EL (cell line): ENCODE results near the gene FUNDC1.
"Not testable (repeated sequence)": the region's sequence is repeated elsewhere in the genome, so short reads cannot be mapped to it uniquely, and the experiment has no call there.

Experiments
- DNase-seq: peaks from one replicate; pipeline ENCODE4 v3.0.0-alpha.2; 2016

FUNDC1 gene

GRCh38 chrX:44542567-44543325, at the start of gene FUNDC1:
TSS of gene FUNDC1 (minus strand) at chrX:44542859. CDS start at chrX:44542832, 27 bp downstream.
- DNase-seq: peak; percentile 92

GRCh38 chrX:44585866-44586265, 43.2 kb upstream of the FUNDC1 start:
- no peak for DNase-seq

GRCh38 chrX:44580466-44580865, 37.8 kb upstream of the FUNDC1 start:
- peak; percentile 62 for DNase-seq

- DNase-seq: no peak
Observed at GRCh38 chrX:44572340-44572938, 29.8 kb upstream of the FUNDC1 start.

- peak; percentile 8 for DNase-seq
Observed at GRCh38 chrX:44570522-44570921, 27.9 kb upstream of the FUNDC1 start.

- DNase-seq: no peak
Observed at GRCh38 chrX:44569122-44569521, 26.5 kb upstream of the FUNDC1 start.

GRCh38 chrX:44568196-44568595, 25.5 kb upstream of the FUNDC1 start:
- no peak for DNase-seq

- not testable (repeated sequence) for DNase-seq
Observed at GRCh38 chrX:44561896-44562295, 19.2 kb upstream of the FUNDC1 start.

GRCh38 chrX:44550563-44550962, 7.9 kb upstream of the FUNDC1 start:
- no peak for DNase-seq

GRCh38 chrX:44545454-44545853, 2.8 kb upstream of the FUNDC1 start:
- DNase-seq: not testable (repeated sequence)

GRCh38 chrX:44544036-44544435, 1.4 kb upstream of the FUNDC1 start:
- no peak for DNase-seq

GRCh38 chrX:44536198-44536597, 6.5 kb downstream of the FUNDC1 start:
- DNase-seq: no peak

GRCh38 chrX:44529310-44529709, 13.3 kb downstream of the FUNDC1 start:
- DNase-seq: no peak

GRCh38 chrX:44514272-44514671, 28.4 kb downstream of the FUNDC1 start:
- DNase-seq: no peak

- DNase-seq: no peak
Observed at GRCh38 chrX:44507292-44507691, 35.4 kb downstream of the FUNDC1 start.

- DNase-seq: no peak
Observed at GRCh38 chrX:44506678-44507077, 36.0 kb downstream of the FUNDC1 start.

GRCh38 chrX:44503560-44503959, 39.1 kb downstream of the FUNDC1 start:
- DNase-seq: no peak

- no peak for DNase-seq
Observed at GRCh38 chrX:44495091-44495490, 47.6 kb downstream of the FUNDC1 start.

GRCh38 chrX:44494357-44494756, 48.3 kb downstream of the FUNDC1 start:
- no peak for DNase-seq

- no peak for DNase-seq
Observed at GRCh38 chrX:44489515-44489914, 53.1 kb downstream of the FUNDC1 start.

- DNase-seq: no peak
Observed at GRCh38 chrX:44484607-44485146, 58.0 kb downstream of the FUNDC1 start.

GRCh38 chrX:44483965-44484606, 58.6 kb downstream of the FUNDC1 start:
- DNase-seq: no peak

- no peak for DNase-seq
Observed at GRCh38 chrX:44482575-44482974, 60.1 kb downstream of the FUNDC1 start.

GRCh38 chrX:44480591-44480990, 62.1 kb downstream of the FUNDC1 start:
- no peak for DNase-seq
